ENCODE measurements around the gene EVL. TPM values are rescaled to one million over a fixed set of nuclear protein-coding genes. Genes with fewer than 3 reads are reported as not detected.

Gene EVL
- total and polyA plus RNA-seq, 2 donors (not counting 1 experiment from before 2014, with no cell fraction given): 23.5 to 28.1 TPM

- no peaks in the 10 kb centered on the region for H4K20me1 ChIP-seq (ENCODE audit: control insufficient read depth, extremely low read depth, insufficient read depth, low read length)
- peak in 1 of 2 donors; percentile 18 for DNase-seq (ENCODE audit: low read depth in 2 of 2)
Observed at GRCh38 chr14:100073576-100074430, 8.6 kb downstream of the EVL start.

GRCh38 chr14:100074431-100075100, 9.3 kb downstream of the EVL start:
- H3K4me1 ChIP-seq (ENCODE audit: control insufficient read depth, extremely low read depth, insufficient read depth, low read length): peaks cover 8% of the 10 kb centered on the region
- H3K9ac ChIP-seq (ENCODE audit: insufficient read depth, low read length): no peak overlapping the region
- no peak overlapping the region for H3K27ac ChIP-seq (ENCODE audit: insufficient read depth, low read length)
- TF ChIP-seq, protein P1, sequence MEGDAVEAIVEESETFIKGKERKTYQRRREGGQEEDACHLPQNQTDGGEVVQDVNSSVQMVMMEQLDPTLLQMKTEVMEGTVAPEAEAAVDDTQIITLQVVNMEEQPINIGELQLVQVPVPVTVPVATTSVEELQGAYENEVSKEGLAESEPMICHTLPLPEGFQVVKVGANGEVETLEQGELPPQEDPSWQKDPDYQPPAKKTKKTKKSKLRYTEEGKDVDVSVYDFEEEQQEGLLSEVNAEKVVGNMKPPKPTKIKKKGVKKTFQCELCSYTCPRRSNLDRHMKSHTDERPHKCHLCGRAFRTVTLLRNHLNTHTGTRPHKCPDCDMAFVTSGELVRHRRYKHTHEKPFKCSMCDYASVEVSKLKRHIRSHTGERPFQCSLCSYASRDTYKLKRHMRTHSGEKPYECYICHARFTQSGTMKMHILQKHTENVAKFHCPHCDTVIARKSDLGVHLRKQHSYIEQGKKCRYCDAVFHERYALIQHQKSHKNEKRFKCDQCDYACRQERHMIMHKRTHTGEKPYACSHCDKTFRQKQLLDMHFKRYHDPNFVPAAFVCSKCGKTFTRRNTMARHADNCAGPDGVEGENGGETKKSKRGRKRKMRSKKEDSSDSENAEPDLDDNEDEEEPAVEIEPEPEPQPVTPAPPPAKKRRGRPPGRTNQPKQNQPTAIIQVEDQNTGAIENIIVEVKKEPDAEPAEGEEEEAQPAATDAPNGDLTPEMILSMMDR (conservative IDR thresholded peaks at IDR 0.05 in 1 of 2, IDR thresholded peaks at IDR 0.05 in 1 of 2; ENCODE audit: low read depth in 1 of 2, low read length in 2 of 2): no peak
- no peak for TF ChIP-seq EZH2 (IDR thresholded peaks at IDR 0.05; ENCODE audit: low read length, missing control alignments)
- no peak for DNase-seq (ENCODE audit: low read depth in 2 of 2)
- H3K4me3 ChIP-seq (replicated peaks in 1 of 4; ENCODE audit: control extremely low read depth in 1 of 4, insufficient read depth in 1 of 4, low read depth in 3 of 4, low read length in 4 of 4): no peak overlapping the region
- H4K20me1 ChIP-seq (ENCODE audit: control insufficient read depth, extremely low read depth, insufficient read depth, low read length): no peaks in the 10 kb centered on the region
- H3K36me3 ChIP-seq (ENCODE audit: control insufficient read depth, insufficient read depth, low read length): no peaks in the 10 kb centered on the region
- H3K27me3 ChIP-seq (ENCODE audit: control insufficient read depth, insufficient read depth, low read length): no peaks in the 10 kb centered on the region
- H3K9me3 ChIP-seq (ENCODE audit: control insufficient read depth, insufficient read depth, low read depth, low read length): no peaks in the 10 kb centered on the region
- no peak overlapping the region for H3K4me2 ChIP-seq (ENCODE audit: extremely low read depth, insufficient read depth, low read length)
- H3K79me2 ChIP-seq (ENCODE audit: control insufficient read depth, insufficient read depth, low read length): no peaks in the 10 kb centered on the region
- H2AFZ ChIP-seq (ENCODE audit: low read length): no peak overlapping the region

More at GRCh38 chr14:100073576-100074430, 8.6 kb downstream of the EVL start:
- Histone ChIP-seq H3K9me3 (ENCODE audit: control insufficient read depth, insufficient read depth, low read depth, low read length) (no peaks in the 10 kb centered on the region), H3K9ac (ENCODE audit: insufficient read depth, low read length) (no peak overlapping the region), H3K79me2 (ENCODE audit: control insufficient read depth, insufficient read depth, low read length) (no peaks in the 10 kb centered on the region), H3K4me2 (ENCODE audit: extremely low read depth, insufficient read depth, low read length) (no peak overlapping the region), H3K27ac (ENCODE audit: insufficient read depth, low read length) (no peak overlapping the region), H3K4me1 (ENCODE audit: control insufficient read depth, extremely low read depth, insufficient read depth, low read length) (peaks cover 5% of the 10 kb centered on the region), H2AFZ (ENCODE audit: low read length) (no peak overlapping the region), H3K27me3 (ENCODE audit: control insufficient read depth, insufficient read depth, low read length) (no peaks in the 10 kb centered on the region), H3K36me3 (ENCODE audit: control insufficient read depth, insufficient read depth, low read length) (no peaks in the 10 kb centered on the region), H3K4me3 (replicated peaks in 1 of 4; ENCODE audit: control extremely low read depth in 1 of 4, insufficient read depth in 1 of 4, low read depth in 3 of 4, low read length in 4 of 4) (no peak overlapping the region)
- TF ChIP-seq, protein P1 (conservative IDR thresholded peaks at IDR 0.05 in 1 of 2, IDR thresholded peaks at IDR 0.05 in 1 of 2; ENCODE audit: low read depth in 1 of 2, low read length in 2 of 2): no peak
- TF ChIP-seq EZH2 (IDR thresholded peaks at IDR 0.05; ENCODE audit: low read length, missing control alignments): no peak

- Histone ChIP-seq H4K20me1 (ENCODE audit: control insufficient read depth, extremely low read depth, insufficient read depth, low read length) (no peaks in the 10 kb centered on the region), H3K36me3 (ENCODE audit: control insufficient read depth, insufficient read depth, low read length) (no peaks in the 10 kb centered on the region), H3K4me2 (ENCODE audit: extremely low read depth, insufficient read depth, low read length) (no peak overlapping the region), H3K9ac (ENCODE audit: insufficient read depth, low read length) (no peak overlapping the region), H3K79me2 (ENCODE audit: control insufficient read depth, insufficient read depth, low read length) (no peaks in the 10 kb centered on the region), H3K4me3 (replicated peaks in 1 of 4; ENCODE audit: control extremely low read depth in 1 of 4, insufficient read depth in 1 of 4, low read depth in 3 of 4, low read length in 4 of 4) (no peak overlapping the region), H2AFZ (ENCODE audit: low read length) (no peak overlapping the region), H3K27me3 (ENCODE audit: control insufficient read depth, insufficient read depth, low read length) (no peaks in the 10 kb centered on the region), H3K9me3 (ENCODE audit: control insufficient read depth, insufficient read depth, low read depth, low read length) (no peaks in the 10 kb centered on the region), H3K4me1 (ENCODE audit: control insufficient read depth, extremely low read depth, insufficient read depth, low read length) (peaks cover 10% of the 10 kb centered on the region), H3K27ac (ENCODE audit: insufficient read depth, low read length) (no peak overlapping the region)
- DNase-seq (ENCODE audit: low read depth in 2 of 2): no peak
- no peak for TF ChIP-seq EZH2 (IDR thresholded peaks at IDR 0.05; ENCODE audit: low read length, missing control alignments)
- TF ChIP-seq, protein P1 (conservative IDR thresholded peaks at IDR 0.05 in 1 of 2, IDR thresholded peaks at IDR 0.05 in 1 of 2; ENCODE audit: low read depth in 1 of 2, low read length in 2 of 2): no peak
Observed at GRCh38 chr14:100075681-100076080, 10.5 kb downstream of the EVL start.

Data from fibroblast of lung (primary cell).